ENCODE data around the gene SRSF1. TPM values are rescaled to one million over a fixed set of nuclear protein-coding genes. Genes with fewer than 3 reads are reported as not detected.
"Not testable (repeated sequence)": the region's sequence is repeated elsewhere in the genome, so short reads cannot be mapped to it uniquely, and the experiment has no call there.

SRSF1 gene, protein sequence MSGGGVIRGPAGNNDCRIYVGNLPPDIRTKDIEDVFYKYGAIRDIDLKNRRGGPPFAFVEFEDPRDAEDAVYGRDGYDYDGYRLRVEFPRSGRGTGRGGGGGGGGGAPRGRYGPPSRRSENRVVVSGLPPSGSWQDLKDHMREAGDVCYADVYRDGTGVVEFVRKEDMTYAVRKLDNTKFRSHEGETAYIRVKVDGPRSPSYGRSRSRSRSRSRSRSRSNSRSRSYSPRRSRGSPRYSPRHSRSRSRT
- 404 and 436 TPM in 2 replicates for total RNA-seq (2014; rRNA removed; shearing (Covaris generic))

GRCh38 chr17:58006924-58007780, at the start of gene SRSF1:
SRSF1 (minus strand) TSS chr17:58007246; CDS start chr17:58007137, 109 bp downstream.
- DNase-seq (ENCODE audit: low spot score), result peak; percentile 98

DNA sequence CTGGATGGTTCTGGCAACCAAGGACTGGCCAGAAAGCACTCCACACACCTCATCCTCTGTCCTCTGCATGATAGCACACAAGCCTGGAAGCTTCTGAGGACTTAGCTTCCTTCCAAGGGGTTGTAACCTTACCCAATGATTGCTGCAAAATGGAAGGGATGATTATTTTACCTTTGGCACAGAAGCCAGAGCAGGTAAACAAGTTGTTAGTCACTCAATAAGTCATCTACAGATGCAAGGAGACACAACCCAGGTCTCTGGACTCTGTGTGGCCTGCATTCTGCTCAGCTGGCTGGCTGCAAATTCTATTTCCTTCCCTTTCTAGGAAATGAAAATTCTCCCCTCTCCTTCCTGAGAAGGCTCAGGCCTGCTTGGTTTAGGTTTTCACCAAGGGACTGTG, 49.4 kb upstream of the SRSF1 start:
- DNase-seq (ENCODE audit: low spot score), result no peak

- no peak for DNase-seq (ENCODE audit: low spot score)
These were observed 47.6 kb upstream of the SRSF1 start for GRCh38 chr17:58054641-58055040.

- DNase-seq (ENCODE audit: low spot score), result no peak
These were observed 46.1 kb upstream of the SRSF1 start for GRCh38 chr17:58052945-58053715.

- DNase-seq (ENCODE audit: low spot score), result no peak
These were observed 45.4 kb upstream of the SRSF1 start for GRCh38 chr17:58052407-58052806.

DNA sequence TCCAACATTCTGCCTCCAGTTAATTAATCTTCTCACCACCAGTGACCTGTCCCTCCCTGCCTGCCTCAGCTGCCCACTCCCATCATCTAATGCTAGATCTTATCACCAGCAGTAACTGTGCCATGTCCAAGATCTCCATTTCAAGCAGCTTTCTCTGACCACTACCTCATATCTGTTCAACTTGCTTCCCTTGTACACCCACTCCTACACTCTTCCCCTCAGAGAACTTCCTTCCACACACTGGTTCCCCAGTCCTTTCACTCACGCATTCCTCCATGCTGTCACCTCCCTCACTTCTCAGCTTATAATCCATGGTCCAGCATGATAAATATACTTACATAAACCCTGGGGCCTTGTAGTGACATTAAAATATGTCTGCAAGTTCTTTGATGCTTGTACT, 44.4 kb upstream of the SRSF1 start:
- DNase-seq (ENCODE audit: low spot score), result no peak

- DNase-seq (ENCODE audit: low spot score), result no peak
These were observed 43.9 kb upstream of the SRSF1 start for GRCh38 chr17:58050966-58051365.

DNA sequence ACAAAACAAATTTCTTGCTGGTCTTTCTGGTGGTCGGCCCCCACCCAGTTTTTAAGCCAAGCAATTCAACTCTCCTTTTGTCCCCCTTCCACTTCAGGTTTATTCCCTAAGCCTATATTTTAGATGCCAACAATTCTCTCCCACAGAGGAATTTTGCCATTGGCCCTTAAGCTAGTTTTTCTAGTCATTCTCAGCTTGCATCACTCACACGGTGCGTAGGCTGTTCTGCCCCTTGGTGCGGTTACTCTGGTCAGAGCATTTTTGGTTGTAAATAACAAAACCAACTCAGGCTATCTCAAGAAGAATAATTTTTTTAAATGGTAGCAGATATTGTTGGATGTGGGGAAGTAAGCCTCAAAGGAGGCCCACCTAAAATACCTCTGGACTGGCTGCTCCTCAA, 42.5 kb upstream of the SRSF1 start:
- DNase-seq (ENCODE audit: low spot score), result no peak

DNA sequence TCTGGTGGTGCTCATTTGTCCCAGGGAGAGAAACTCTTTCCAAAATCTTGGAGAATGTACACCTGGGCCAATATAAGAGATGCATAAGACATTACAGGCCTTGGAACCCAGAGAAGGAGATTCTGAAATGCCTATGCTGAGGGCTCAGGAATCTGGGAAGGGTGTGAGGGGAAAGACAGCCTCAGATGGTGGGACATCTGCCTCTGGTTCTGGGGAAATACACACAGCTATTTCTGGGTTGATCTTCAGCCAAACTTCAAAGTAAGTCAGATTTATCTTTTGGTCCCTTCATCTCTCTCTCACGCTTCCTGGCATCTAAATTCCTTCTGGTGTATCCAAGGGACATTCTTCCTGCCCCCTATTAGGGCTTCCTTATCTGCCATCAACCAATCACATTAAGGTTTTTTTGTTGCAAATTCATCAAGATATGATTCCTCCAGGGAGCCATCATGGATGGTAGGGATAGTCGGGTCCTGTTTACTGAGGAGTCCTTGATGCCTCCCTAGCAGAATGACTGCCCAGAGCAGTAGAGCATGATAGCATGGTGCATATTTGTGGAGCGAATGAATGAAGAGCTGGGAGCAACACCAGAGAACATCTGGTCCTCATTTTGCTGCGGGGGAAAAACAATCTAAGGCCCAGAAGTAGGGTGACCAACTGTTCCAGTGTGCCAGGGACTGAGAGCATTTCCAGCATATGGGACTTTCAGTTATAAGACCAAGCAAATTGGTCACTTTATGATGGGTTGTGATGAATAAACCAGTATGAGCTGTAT, 40.5 kb upstream of the SRSF1 start:
- DNase-seq (ENCODE audit: low spot score), result no peak

GRCh38 chr17:58046239-58047094, 39.4 kb upstream of the SRSF1 start:
- no peak for DNase-seq (ENCODE audit: low spot score)

DNA sequence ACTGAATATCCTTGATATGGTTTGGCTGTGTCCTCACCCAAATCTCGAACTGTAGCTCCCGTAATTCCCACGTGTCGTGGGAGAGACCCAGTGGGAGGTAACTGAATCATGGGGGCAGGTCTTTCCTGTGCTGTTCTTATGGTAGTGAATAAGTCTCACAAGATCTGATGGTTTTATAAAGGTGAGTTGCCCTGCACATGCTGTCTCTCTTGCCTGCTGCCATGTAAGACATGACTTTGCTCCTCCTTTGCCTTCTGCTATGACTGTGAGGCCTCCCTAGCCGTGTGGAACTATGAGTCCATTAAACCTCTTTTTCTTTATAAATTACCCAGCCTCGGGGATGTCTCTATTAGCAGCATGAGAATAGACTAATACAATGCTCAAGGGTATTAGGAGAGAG, 37.2 kb upstream of the SRSF1 start:
- not testable (repeated sequence) for DNase-seq (ENCODE audit: low spot score)

DNA sequence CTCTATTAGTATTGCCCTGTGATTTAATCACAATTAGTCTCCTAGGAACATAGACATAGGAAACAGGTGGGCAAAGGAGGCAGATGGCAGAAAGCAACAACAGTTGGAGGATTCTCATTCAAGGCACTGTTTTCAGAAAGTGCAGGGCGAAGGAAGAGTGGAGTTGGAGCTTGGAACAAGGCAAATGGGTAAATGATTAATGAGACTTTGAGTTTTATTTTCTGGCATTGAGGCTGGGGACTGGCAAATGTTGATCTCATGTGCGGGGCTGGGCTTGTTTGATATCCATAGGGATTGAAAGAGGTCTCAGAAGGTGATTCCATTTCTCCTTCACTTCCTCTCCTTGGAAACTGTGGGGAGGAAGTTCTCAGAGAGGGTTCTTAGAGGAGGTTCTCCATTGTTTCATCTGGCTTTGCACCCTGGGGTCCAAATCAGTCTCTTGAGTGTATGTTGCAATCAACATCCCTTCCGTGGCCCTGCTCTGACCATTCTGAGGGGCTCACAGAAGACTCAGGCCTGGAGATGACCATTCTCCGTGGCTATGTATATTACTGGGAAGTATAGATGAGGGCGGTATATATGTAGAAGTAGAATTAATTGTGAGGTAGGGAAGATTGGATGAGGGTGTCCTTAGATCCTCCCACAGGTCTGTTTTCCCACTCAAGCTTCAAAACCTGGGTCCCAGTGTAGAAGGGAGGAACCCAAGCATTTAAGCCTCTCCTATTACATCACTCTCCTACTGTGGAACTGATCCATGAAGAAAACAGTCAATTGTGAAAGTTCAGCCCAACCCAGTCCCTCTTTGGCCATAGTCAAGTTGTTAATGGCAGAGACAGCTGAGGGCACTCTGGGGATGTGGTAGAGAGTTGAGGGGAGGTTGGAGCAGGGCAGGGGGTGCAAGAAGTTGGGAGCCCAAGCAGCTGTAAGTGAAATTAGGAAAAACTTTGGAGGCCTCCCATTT, 36.5 kb upstream of the SRSF1 start:
- DNase-seq (ENCODE audit: low spot score), result no peak

GRCh38 chr17:58041161-58041560, 34.1 kb upstream of the SRSF1 start:
- no peak for DNase-seq (ENCODE audit: low spot score)

DNA sequence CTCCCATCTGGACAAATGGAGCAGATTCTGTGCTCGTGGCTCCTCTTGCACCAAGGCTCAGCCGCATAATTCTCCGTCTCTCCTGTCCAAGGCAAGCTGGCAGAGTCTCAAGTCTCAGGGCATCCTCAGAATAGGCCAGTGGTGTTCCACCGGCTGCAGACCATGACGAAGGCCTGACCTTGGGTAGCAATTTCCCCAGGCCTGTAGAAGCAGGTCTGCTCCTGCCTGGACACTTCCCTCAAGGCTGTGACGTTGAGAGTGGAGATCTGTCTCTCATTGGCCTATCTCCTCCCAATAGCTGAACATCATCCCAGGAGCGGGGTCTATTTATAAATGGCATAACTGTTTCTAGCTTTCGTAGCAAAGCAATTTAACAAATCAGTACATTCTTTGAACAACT, 33.3 kb upstream of the SRSF1 start:
- no peak for DNase-seq (ENCODE audit: low spot score)

- no peak for DNase-seq (ENCODE audit: low spot score)
These were observed 32.9 kb upstream of the SRSF1 start for GRCh38 chr17:58039975-58040374.

- no peak for DNase-seq (ENCODE audit: low spot score)
These were observed 25.8 kb upstream of the SRSF1 start for GRCh38 chr17:58032691-58033415.

DNA sequence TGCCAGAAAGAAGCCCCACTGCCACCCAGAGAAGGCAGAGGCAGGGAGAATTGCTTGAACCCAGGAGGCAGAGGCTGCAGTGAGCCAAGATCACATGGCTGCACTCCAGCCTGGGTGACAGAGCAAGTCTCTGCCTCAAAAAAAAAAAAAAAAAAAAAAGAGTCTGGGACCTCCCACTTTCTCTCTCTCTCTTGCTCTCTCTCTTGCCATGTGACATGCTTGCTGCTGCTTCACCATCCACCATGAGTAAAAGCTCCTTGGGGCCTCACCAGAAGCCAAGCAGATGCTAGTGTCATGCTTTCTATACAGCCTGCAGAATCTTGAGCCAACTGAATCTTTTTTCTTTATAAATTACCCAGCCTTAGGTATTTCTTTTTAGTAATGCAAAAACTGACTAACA, 21.5 kb upstream of the SRSF1 start:
- no peak for DNase-seq (ENCODE audit: low spot score)

GRCh38 chr17:58020401-58020800, 13.4 kb upstream of the SRSF1 start:
- DNase-seq (ENCODE audit: low spot score), result no peak

- DNase-seq (ENCODE audit: low spot score), result no peak
These were observed 12.5 kb upstream of the SRSF1 start for GRCh38 chr17:58019521-58019920.

All from HT-29 (cell line).